HepG2 (cell line): Measurements from ENCODE around the gene FNDC3B. TPM values are rescaled to one million over a fixed set of nuclear protein-coding genes. Genes with fewer than 3 reads are reported as not detected.
A peak's percentile ranks its signal among the peaks of the same experiment; 100 is the strongest.

Source experiments
- CEBPG ChIP-seq: IDR thresholded peaks from 2 replicates; pipeline ENCODE4 v1.6.1; 2016
- EED ChIP-seq: sonication (generic); formaldehyde crosslinking; IDR thresholded peaks from 2 replicates; pipeline ENCODE4 v1.5.0; 2020; ENCODE audit warnings: mild to moderate bottlenecking, missing genetic modification reagents
- FOSL2 ChIP-seq: sonication (generic); formaldehyde crosslinking; IDR thresholded peaks from 2 replicates; pipeline ENCODE4 v1.4.0; 2020; ENCODE audit warnings: missing genetic modification reagents
- FOXK1 ChIP-seq: sonication (generic); formaldehyde crosslinking; IDR thresholded peaks from 2 replicates; pipeline ENCODE4 v1.4.0; 2020; ENCODE audit warnings: low read depth, missing genetic modification reagents, borderline replicate concordance
- FOXK2 ChIP-seq: fragments of 450-650 bp; IDR thresholded peaks from 2 replicates; pipeline ENCODE4 v1.6.1; 2016
- GTF3A ChIP-seq: sonication (generic); formaldehyde crosslinking; conservative IDR thresholded peaks from 2 replicates; pipeline ENCODE4 v1.4.0; 2020; ENCODE audit warnings: mild to moderate bottlenecking, missing genetic modification reagents
- HBP1 ChIP-seq: IDR thresholded peaks from 2 replicates; pipeline ENCODE4 v1.6.1; 2016; ENCODE audit warnings: low read depth, control low read depth
- HES4 ChIP-seq: sonication (generic); formaldehyde crosslinking; IDR thresholded peaks from 2 replicates; pipeline ENCODE4 v1.9.0; 2021; ENCODE audit warnings: mild to moderate bottlenecking, missing genetic modification reagents, borderline replicate concordance
- HNRNPLL ChIP-seq: fragments of 200-400 bp; formaldehyde crosslinking; IDR thresholded peaks from 2 replicates; pipeline ENCODE4 v1.6.1; 2017; ENCODE audit warnings: mild to moderate bottlenecking, low read depth, low read length; ENCODE audit not compliant: poor library complexity, severe bottlenecking
- HOXA5 ChIP-seq: sonication (generic); formaldehyde crosslinking; IDR thresholded peaks from 2 replicates; pipeline ENCODE4 v1.4.0; 2020; ENCODE audit warnings: missing genetic modification reagents
- JDP2 ChIP-seq: sonication (generic); formaldehyde crosslinking; IDR thresholded peaks from 2 replicates; pipeline ENCODE4 v1.8.1; 2022; ENCODE audit warnings: missing genetic modification reagents, borderline replicate concordance
- MATR3 ChIP-seq: sonication (generic); formaldehyde crosslinking; IDR thresholded peaks from 2 replicates; pipeline ENCODE4 v1.4.0; 2020; ENCODE audit warnings: missing genetic modification reagents
- MNT ChIP-seq: fragments of 450-650 bp; IDR thresholded peaks from 2 replicates; pipeline ENCODE4 v1.6.1; 2016
- NFKBIZ ChIP-seq: IDR thresholded peaks from 2 replicates; pipeline ENCODE4 v1.6.1; 2018; ENCODE audit warnings: missing genetic modification reagents, missing compliant biosample characterization
- NRL ChIP-seq: sonication (generic); formaldehyde crosslinking; IDR thresholded peaks from 2 replicates; pipeline ENCODE4 v1.5.0; 2020; ENCODE audit warnings: missing genetic modification reagents, mild to moderate bottlenecking, moderate library complexity, borderline replicate concordance
- SAP130 ChIP-seq: IDR thresholded peaks from 2 replicates; pipeline ENCODE4 v1.6.1; 2016; ENCODE audit warnings: low read depth
- TCF7 ChIP-seq: sonication (generic); IDR thresholded peaks from 2 replicates; pipeline ENCODE4 v1.6.1; 2016; ENCODE audit warnings: antibody characterized with exemption, low read depth
- ZKSCAN5 ChIP-seq: sonication (generic); formaldehyde crosslinking; IDR thresholded peaks from 2 replicates; pipeline ENCODE4 v1.5.1; 2020; ENCODE audit warnings: mild to moderate bottlenecking, missing genetic modification reagents
- ZNF414 ChIP-seq: sonication (generic); formaldehyde crosslinking; IDR thresholded peaks from 2 replicates; pipeline ENCODE4 v1.5.0; 2020; ENCODE audit warnings: missing genetic modification reagents
- ZNF468 ChIP-seq: sonication (generic); formaldehyde crosslinking; IDR thresholded peaks from 2 replicates; pipeline ENCODE4 v1.8.0; 2022; ENCODE audit warnings: mild to moderate bottlenecking, moderate library complexity, missing genetic modification reagents
- ZNF639 ChIP-seq: conservative IDR thresholded peaks from 2 replicates; pipeline ENCODE4 v1.6.1; 2018; ENCODE audit warnings: missing genetic modification reagents
- ZNF660 ChIP-seq: sonication (generic); formaldehyde crosslinking; IDR thresholded peaks from 2 replicates; pipeline ENCODE4 v1.5.1; 2020; ENCODE audit warnings: mild to moderate bottlenecking, low read depth, missing genetic modification reagents, borderline replicate concordance
- ZNF788 ChIP-seq: sonication (generic); formaldehyde crosslinking; IDR thresholded peaks from 2 replicates; pipeline ENCODE4 v1.5.0; 2020; ENCODE audit warnings: mild to moderate bottlenecking, missing genetic modification reagents, borderline replicate concordance
- ZNF792 ChIP-seq: IDR thresholded peaks from 2 replicates; pipeline ENCODE4 v1.6.1; 2016
- polyA plus RNA-seq, 8 experiments: library from polyadenylated mRNA; depleted of rRNA in 3 of 8; stranded (reverse) in 7 of 8; unstranded in 1 of 8; fragments of >200 nt; fragmentation: Illumina TruSeq in 4 of 8; extraction: Trizol in 4 of 8; gene quantifications; 2 replicates each; pipeline versions ENCODE4 v1.2.1 to v1.2.3, GENCODE V29; 2011 to 2016; ENCODE audit warnings: low read depth in 4 of 8, missing spikeins in 1 of 8, mixed read lengths in 1 of 8; ENCODE audit not compliant: insufficient read depth in 1 of 8
- total RNA-seq, 5 experiments: library from RNA; depleted of rRNA; stranded (reverse); fragments of >200 nt; fragmentation: Illumina TruSeq; extraction: Trizol; gene quantifications; 2 replicates each; pipeline ENCODE4 v1.2.3, GENCODE V29; 2016; ENCODE audit warnings: low read depth in 1 of 5
- TF ChIP-seq, protein P1 (sequence below): IDR thresholded peaks from 2 replicates; pipeline ENCODE4 v1.6.1; 2016

Gene FNDC3B
- total and polyA plus RNA-seq, 2 of the 13 experiments (the other 11 are each of a cell fraction or from before 2014, with no cell fraction given): 74.8 to 103 TPM

DNA sequence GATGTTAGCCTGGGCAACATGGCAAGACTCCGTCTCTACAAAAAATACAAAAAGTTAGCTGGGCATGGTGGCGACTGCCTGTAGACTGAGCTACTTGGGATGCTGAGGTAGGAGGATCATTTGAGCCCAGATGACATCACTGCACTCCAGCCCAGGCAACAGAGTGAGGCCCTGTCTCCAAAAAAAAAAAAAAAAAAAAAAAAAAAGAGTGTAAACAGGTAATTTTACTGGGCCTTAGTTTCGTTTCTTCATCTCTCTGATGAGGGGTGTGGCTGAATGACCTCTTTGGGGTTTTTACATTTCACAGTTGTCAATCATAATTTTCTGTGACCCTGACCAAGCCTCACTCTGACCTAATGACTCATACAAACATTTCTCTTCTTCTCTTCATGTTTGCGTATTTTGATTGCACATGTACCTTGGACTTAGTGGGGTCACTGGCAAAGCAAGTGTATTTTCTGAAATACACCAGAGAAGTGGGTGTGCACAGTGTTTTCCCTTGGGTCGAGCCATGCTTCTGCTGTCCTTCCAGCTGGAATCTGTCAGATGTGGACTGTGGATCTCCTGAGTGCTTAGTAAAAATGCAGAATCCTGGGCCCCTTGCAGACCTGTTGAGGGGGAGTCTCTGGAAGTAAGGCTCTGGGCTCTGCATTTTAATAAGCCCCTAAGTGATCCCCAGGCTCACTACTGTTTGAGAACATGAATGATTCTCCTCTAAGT, 140.5 kb downstream of the FNDC3B start (continued):
- TF ChIP-seq GTF3A (CRISPR knock-in tag): no peak
- TF ChIP-seq HES4 (CRISPR knock-in tag): no peak
- no peak for TF ChIP-seq EED (CRISPR knock-in tag)
- TF ChIP-seq ZNF792 (CRISPR knock-in tag): no peak; the same call in 1 of the 2 replicates
- TF ChIP-seq HOXA5: 0 out of 2 replicates have a peak, but pooled peaks have one; percentile 68
- TF ChIP-seq NRL (CRISPR knock-in tag): no peak
- TF ChIP-seq FOXK2: peak; percentile 91
- no peak for TF ChIP-seq HNRNPLL
- no peak for TF ChIP-seq ZNF639 (CRISPR knock-in tag)
- no peak for TF ChIP-seq ZKSCAN5
- no peak for TF ChIP-seq ZNF660
- TF ChIP-seq FOSL2: peak; percentile 98
- peak; percentile 90; the same call in 1 of the 2 replicates for TF ChIP-seq FOXK1 (CRISPR knock-in tag)
- no peak; the same call in 1 of the 2 replicates for TF ChIP-seq ZNF414 (CRISPR knock-in tag)
- no peak for TF ChIP-seq ZNF468 (CRISPR knock-in tag)
- no peak for TF ChIP-seq MATR3 (CRISPR knock-in tag)
- no peak for TF ChIP-seq NFKBIZ (CRISPR knock-in tag)
- peak; percentile 92 for TF ChIP-seq MNT
- TF ChIP-seq TCF7: peak; percentile 71
- 0 out of 2 replicates have a peak, but pooled peaks have one; percentile 56 for TF ChIP-seq ZNF788 (CRISPR knock-in tag)
- peak; percentile 99 for TF ChIP-seq SAP130 (CRISPR knock-in tag)
- TF ChIP-seq CEBPG (CRISPR knock-in tag): peak; percentile 82
- TF ChIP-seq JDP2 (CRISPR knock-in tag): no peak
- peak; percentile 81; the same call in 1 of the 2 replicates for TF ChIP-seq HBP1 (CRISPR knock-in tag)
- TF ChIP-seq, protein P1, sequence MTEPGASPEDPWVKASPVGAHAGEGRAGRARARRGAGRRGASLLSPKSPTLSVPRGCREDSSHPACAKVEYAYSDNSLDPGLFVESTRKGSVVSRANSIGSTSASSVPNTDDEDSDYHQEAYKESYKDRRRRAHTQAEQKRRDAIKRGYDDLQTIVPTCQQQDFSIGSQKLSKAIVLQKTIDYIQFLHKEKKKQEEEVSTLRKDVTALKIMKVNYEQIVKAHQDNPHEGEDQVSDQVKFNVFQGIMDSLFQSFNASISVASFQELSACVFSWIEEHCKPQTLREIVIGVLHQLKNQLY (CRISPR knock-in tag): peak; percentile 50; the same call in 1 of the 2 replicates
